HCT116 (cell line): ENCODE measurements around the gene ADARB1. TPM values are rescaled to one million over a fixed set of nuclear protein-coding genes. Genes with fewer than 3 reads are reported as not detected.

Experiments
- ATAC-seq: fragments of 200-7000 bp; cut with Tn5 transposase; 2 replicates; pipeline ENCODE4 v1.9.1; 2020; ENCODE audit warnings: mild to moderate bottlenecking, moderate library complexity
- BruUV-seq: library from RNA; stranded (reverse); fragments of 400-500 nt; replicated peaks from 2 replicates; lab custom pipeline; 2021; lab: Mats Ljungman, UMichigan
- CTCF ChIA-PET: fragments of 300-600 bp; sonication (Branson Sonifier 250); formaldehyde crosslinking; loops from one replicate; lab custom pipeline; 2021; ENCODE audit warnings: antibody characterized with exemption; lab: Charles Lee
- POLR2A ChIA-PET: fragments of 300-600, 350-600 bp; sonication (Branson Sonifier 250); formaldehyde crosslinking; loops from one replicate; lab custom pipeline; 2021; ENCODE audit warnings: antibody characterized with exemption; lab: Charles Lee
- RAD21 ChIA-PET, 2 experiments: fragments of 300-600 bp; sonication (Branson Sonifier 250); formaldehyde crosslinking; loops; one replicate each; lab custom pipeline; 2023; ENCODE audit warnings: low total read pairs in 2 of 2; ENCODE audit not compliant: uncharacterized antibody in 2 of 2, unreplicated experiment in 2 of 2, low non-redundant PET in 1 of 2; lab: Charles Lee
- DNase-seq: peaks from one replicate; pipeline ENCODE4 v3.0.0-alpha.2; 2010; ENCODE audit warnings: low read depth, low spot score
- H2AFZ ChIP-seq: fragments of 200-600 bp; shearing (Covaris generic), sonication (generic); 2 replicates; pipeline ENCODE4 v1.6.1; 2017; ENCODE audit warnings: low read depth, mixed run types, mixed read lengths, antibody characterized with exemption, low read length; ENCODE audit not compliant: poor library complexity, severe bottlenecking
- H3K27ac ChIP-seq: 2 replicates; pipeline ENCODE4 v1.5.1; 2012; ENCODE audit warnings: low read depth, low read length
- H3K27me3 ChIP-seq: fragments of 200-600 bp; sonication (generic); 2 replicates; pipeline ENCODE4 v1.6.1; 2016; ENCODE audit warnings: mixed run types, low read length, mixed read lengths; ENCODE audit not compliant: insufficient read depth
- H3K36me3 ChIP-seq, 2 experiments: fragments of 200-500 bp in 1 of 2; fragments of 200-600 bp in 1 of 2; sonication (Bioruptor generic) in 1 of 2; sonication (generic) in 1 of 2; 2 replicates each; pipeline versions ENCODE4 v1.5.1 to v1.6.1; 2014 to 2016; ENCODE audit warnings: low read length in 2 of 2, inconsistent platforms in 1 of 2, mixed read lengths in 1 of 2, mixed run types in 1 of 2; ENCODE audit not compliant: insufficient read depth in 2 of 2, control insufficient read depth in 1 of 2
- H3K4me1 ChIP-seq, 2 experiments: fragments of 200-600 bp in 1 of 2; sonication (generic) in 1 of 2; 2 replicates each; pipeline versions ENCODE4 v1.5.1 to v1.6.1; 2012 to 2017; ENCODE audit warnings: low read length in 2 of 2, inconsistent platforms in 1 of 2, mild to moderate bottlenecking in 1 of 2, mixed read lengths in 1 of 2, mixed run types in 1 of 2, moderate library complexity in 1 of 2; ENCODE audit not compliant: insufficient read depth in 2 of 2, control insufficient read depth in 1 of 2
- H3K4me2 ChIP-seq: fragments of 200-600 bp; sonication (generic); 2 replicates; pipeline ENCODE4 v1.6.1; 2017; ENCODE audit warnings: mixed run types, low read length, mixed read lengths
- H3K4me3 ChIP-seq, 2 experiments: fragments of 200-600 bp in 1 of 2; sonication (generic) in 1 of 2; replicated peaks in 1 of 2; 2 replicates each; pipeline ENCODE4 v1.5.1; 2011 to 2016; ENCODE audit warnings: low read length in 2 of 2, control low read depth in 1 of 2, low read depth in 1 of 2, mild to moderate bottlenecking in 1 of 2, mixed read lengths in 1 of 2, mixed run types in 1 of 2
- H3K79me2 ChIP-seq: fragments of 200-600 bp; sonication (generic); 2 replicates; pipeline ENCODE4 v1.6.1; 2017; ENCODE audit warnings: mild to moderate bottlenecking, mixed run types, low read length, moderate library complexity, mixed read lengths; ENCODE audit not compliant: insufficient read depth
- H3K9ac ChIP-seq: fragments of 200-600 bp; sonication (generic); 2 replicates; pipeline ENCODE4 v1.6.1; 2016; ENCODE audit warnings: low read length, mixed read lengths
- H3K9me2 ChIP-seq: fragments of 200-600 bp; sonication (generic), shearing (Covaris generic); 2 replicates; pipeline ENCODE4 v1.6.1; 2017; ENCODE audit warnings: mixed run types, mild to moderate bottlenecking, moderate library complexity; ENCODE audit not compliant: insufficient read depth
- H3K9me3 ChIP-seq, 2 experiments: fragments of 200-500 bp in 1 of 2; fragments of 200-600 bp in 1 of 2; sonication (Bioruptor generic) in 1 of 2; sonication (generic) in 1 of 2; 2 replicates each; pipeline ENCODE4 v1.6.1; 2014 to 2017; ENCODE audit warnings: low read length in 2 of 2, mixed read lengths in 2 of 2, inconsistent platforms in 1 of 2, low read depth in 1 of 2, mild to moderate bottlenecking in 1 of 2, mixed run types in 1 of 2, moderate library complexity in 1 of 2; ENCODE audit not compliant: control insufficient read depth in 1 of 2, insufficient read depth in 1 of 2
- H4K20me1 ChIP-seq: fragments of 200-600 bp; sonication (generic), shearing (Covaris generic); 2 replicates; pipeline ENCODE4 v1.6.1; 2017; ENCODE audit warnings: mixed run types, mild to moderate bottlenecking, moderate library complexity; ENCODE audit not compliant: insufficient read depth
- EGR1 ChIP-seq: IDR thresholded peaks from 2 replicates; pipeline ENCODE4 v1.6.1; 2012; ENCODE audit warnings: low read depth
- EZH2 ChIP-seq: fragments of 200-600 bp; sonication (generic); IDR thresholded peaks from 2 replicates; pipeline ENCODE4 v1.6.1; 2017; ENCODE audit warnings: antibody characterized with exemption, mixed run types
- FOSL1 ChIP-seq: IDR thresholded peaks from 2 replicates; pipeline ENCODE4 v1.6.1; 2012; ENCODE audit warnings: low read depth
- JUND ChIP-seq: IDR thresholded peaks from 2 replicates; pipeline ENCODE4 v1.6.1; 2012
- POLR2A ChIP-seq: IDR thresholded peaks from 2 replicates; pipeline ENCODE4 v1.7.0; 2011; ENCODE audit warnings: borderline replicate concordance; ENCODE audit not compliant: insufficient read depth, insufficient read length; ENCODE audit errors: extremely low read depth
- RAD21 ChIP-seq: IDR thresholded peaks from 2 replicates; pipeline ENCODE4 v1.6.1; 2012; ENCODE audit warnings: low read depth, mild to moderate bottlenecking
- SP1 ChIP-seq: IDR thresholded peaks from 2 replicates; pipeline ENCODE4 v1.6.1; 2012; ENCODE audit warnings: low read depth
- SRF ChIP-seq: IDR thresholded peaks from 2 replicates; pipeline ENCODE4 v1.6.1; 2012; ENCODE audit warnings: low read depth
- TCF7L2 ChIP-seq: IDR thresholded peaks from 2 replicates; pipeline ENCODE4 v1.7.0; 2011; ENCODE audit warnings: borderline replicate concordance, inconsistent platforms; ENCODE audit not compliant: insufficient read depth, insufficient read length; ENCODE audit errors: extremely low read depth
- YY1 ChIP-seq: IDR thresholded peaks from 2 replicates; pipeline ENCODE4 v1.6.1; 2011; ENCODE audit warnings: low read length, low read depth, moderate library complexity, mild to moderate bottlenecking; ENCODE audit not compliant: insufficient replicate concordance; ENCODE audit errors: extremely low read depth
- ZFX ChIP-seq: fragments of 450-650 bp; IDR thresholded peaks from 2 replicates; pipeline ENCODE4 v1.6.1; 2017
- ZNF274 ChIP-seq: fragments of 200-500 bp; sonication (Bioruptor generic); IDR thresholded peaks from 2 replicates; pipeline ENCODE4 v1.6.1; 2014; ENCODE audit warnings: mild to moderate bottlenecking, low read depth, low read length, inconsistent platforms
- intact Hi-C: fragments of 100-400 bp; cut with micrococcal nuclease; formaldehyde crosslinking; loops from 2 replicates; pipeline ENCODE4 v1.10.0; 2022
- total RNA-seq: library from RNA; stranded (reverse); gene quantifications from one replicate; pipeline ENCODE4 v1.2.1, GENCODE V29; 2021; ENCODE audit not compliant: unreplicated experiment
- TF ChIP-seq, protein P1 (sequence below): IDR thresholded peaks from 2 replicates; pipeline ENCODE4 v1.6.1; 2012
- TF ChIP-seq, protein P2 (sequence below), 3 experiments: fragments of 200-600 bp in 1 of 3; sonication (generic) in 1 of 3; IDR thresholded peaks in 2 of 3; conservative IDR thresholded peaks in 1 of 3; 2 replicates each; pipeline ENCODE4 v1.5.1; 2012 to 2017; ENCODE audit warnings: low read depth in 2 of 3, low read length in 2 of 3, antibody characterized with exemption in 1 of 3, borderline replicate concordance in 1 of 3, control low read depth in 1 of 3, mild to moderate bottlenecking in 1 of 3, mixed read lengths in 1 of 3, mixed run types in 1 of 3, moderate library complexity in 1 of 3; ENCODE audit not compliant: insufficient read depth in 1 of 3
- TF ChIP-seq, protein P3 (sequence below): IDR thresholded peaks from 2 replicates; pipeline ENCODE4 v1.6.1; 2012; ENCODE audit warnings: low read depth
- TF ChIP-seq, protein P4 (sequence below): IDR thresholded peaks from 2 replicates; pipeline ENCODE4 v1.6.1; 2011; ENCODE audit warnings: mild to moderate bottlenecking, low read length, moderate library complexity; ENCODE audit not compliant: insufficient replicate concordance; ENCODE audit errors: extremely low read depth

Gene ADARB1
- total RNA-seq, 1 experiment from 2014 or later: 13.5 TPM

DNA sequence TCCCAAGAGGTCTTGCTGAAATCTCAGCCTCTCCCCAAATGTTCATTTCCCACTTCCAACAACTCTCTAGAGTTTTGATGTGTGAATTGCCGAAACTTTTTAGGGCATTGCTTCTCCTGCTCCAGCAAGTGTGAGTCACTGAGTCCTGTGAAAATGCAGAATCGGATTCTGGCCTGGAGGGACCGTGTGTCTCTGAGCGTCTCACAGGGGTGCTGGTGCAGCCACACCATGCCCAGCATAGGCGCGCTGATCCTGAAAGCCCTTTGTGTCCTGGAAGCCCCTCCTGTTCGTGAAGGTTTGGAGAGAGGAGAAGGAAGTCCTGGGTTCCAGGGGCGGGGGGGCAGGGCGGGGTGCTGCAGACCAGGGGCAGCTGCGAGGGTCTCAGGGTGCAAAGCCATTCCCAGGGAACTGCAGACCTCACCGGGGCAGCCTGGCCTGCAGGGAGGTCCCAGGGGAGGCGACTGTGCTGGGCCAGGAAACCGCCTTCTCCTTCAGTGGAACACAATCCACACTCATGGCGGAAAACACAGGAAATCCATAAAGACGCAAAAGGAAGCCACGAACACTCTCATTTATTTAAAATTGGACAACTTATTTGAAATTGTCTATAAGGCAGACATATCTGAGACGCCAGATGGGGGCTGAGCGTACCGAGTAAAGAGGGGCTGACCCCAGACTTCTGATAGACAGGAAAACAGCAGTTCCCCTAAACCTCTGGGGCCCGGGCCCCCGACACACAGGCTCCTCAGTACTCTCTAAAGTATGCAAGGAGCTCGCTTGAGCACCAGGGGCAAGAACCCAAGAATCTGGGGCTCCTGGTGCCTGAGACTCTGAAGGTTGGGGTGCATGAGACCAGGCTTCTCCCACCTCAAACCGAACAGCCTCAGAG, 43.5 kb upstream of the ADARB1 start (continued):
- TF ChIP-seq, protein P1, sequence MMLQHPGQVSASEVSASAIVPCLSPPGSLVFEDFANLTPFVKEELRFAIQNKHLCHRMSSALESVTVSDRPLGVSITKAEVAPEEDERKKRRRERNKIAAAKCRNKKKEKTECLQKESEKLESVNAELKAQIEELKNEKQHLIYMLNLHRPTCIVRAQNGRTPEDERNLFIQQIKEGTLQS: no peak
- TF ChIP-seq EGR1: no peak
- TF ChIP-seq, all 23 proteins: peak for 0

DNA sequence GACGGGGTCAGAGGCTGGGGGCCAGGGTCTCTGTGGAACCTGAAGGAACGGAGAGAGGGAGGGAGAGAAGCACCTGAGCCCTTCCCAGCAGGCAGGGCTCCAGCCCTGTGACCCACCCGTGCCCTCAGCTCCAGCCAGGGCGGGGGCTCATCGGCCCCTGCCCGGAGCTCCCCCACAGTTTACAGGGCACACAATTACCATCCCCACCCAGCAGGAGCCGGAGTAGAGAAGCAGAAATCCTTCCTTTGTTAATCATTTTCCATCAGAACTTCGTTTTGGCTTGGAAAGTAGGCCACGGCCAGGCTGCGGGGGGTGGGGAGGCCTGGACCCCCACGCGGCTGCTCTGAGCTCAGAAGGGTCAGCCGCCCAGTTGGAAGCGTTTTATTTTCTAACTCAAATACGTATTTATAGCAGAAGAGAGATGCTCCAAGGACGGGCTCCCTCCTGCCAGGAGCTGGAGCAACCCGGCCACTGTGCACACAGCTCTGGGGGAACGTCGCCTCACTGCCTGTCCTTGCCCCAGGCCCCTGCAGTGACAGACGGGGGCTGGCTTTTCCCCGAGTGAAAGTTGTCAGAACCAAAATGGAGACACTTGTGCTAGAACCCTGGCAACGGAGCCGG, 42.7 kb upstream of the ADARB1 start:
- ChIA-PET RAD21 (no interaction called here), POLR2A (no interaction called here), CTCF (no interaction called here)
- no peaks in the 10 kb centered on the region for H3K4me1 ChIP-seq
- H4K20me1 ChIP-seq: no peaks in the 10 kb centered on the region
- H3K27ac ChIP-seq: no peak overlapping the region
- H3K4me3 ChIP-seq: no peak overlapping the region
- intact Hi-C loops: no loop called here
- no TSS peak for BruUV-seq
- H3K4me2 ChIP-seq: no peak overlapping the region
- no peaks in the 10 kb centered on the region for H3K9me2 ChIP-seq
- H3K9me3 ChIP-seq: peaks cover 3 to 4% of the 10 kb centered on the region in 2 experiments; a peak in 3 of 4 replicates
- no peak overlapping the region for H3K9ac ChIP-seq
- ATAC-seq (no peak), DNase-seq (no peak)
- H3K36me3 ChIP-seq: no peaks in the 10 kb centered on the region
- no peaks in the 10 kb centered on the region for H3K79me2 ChIP-seq
- no peaks in the 10 kb centered on the region for H3K27me3 ChIP-seq
- H2AFZ ChIP-seq: no peak overlapping the region
- TF ChIP-seq FOSL1 (no peak), ZFX (no peak), POLR2A (no peak), EZH2 (no peak), YY1 (no peak), SP1 (no peak), SRF (no peak), TCF7L2 (no peak), RAD21 (no peak), EGR1 (no peak), ZNF274 (no peak), JUND (no peak)
- TF ChIP-seq, protein P2, sequence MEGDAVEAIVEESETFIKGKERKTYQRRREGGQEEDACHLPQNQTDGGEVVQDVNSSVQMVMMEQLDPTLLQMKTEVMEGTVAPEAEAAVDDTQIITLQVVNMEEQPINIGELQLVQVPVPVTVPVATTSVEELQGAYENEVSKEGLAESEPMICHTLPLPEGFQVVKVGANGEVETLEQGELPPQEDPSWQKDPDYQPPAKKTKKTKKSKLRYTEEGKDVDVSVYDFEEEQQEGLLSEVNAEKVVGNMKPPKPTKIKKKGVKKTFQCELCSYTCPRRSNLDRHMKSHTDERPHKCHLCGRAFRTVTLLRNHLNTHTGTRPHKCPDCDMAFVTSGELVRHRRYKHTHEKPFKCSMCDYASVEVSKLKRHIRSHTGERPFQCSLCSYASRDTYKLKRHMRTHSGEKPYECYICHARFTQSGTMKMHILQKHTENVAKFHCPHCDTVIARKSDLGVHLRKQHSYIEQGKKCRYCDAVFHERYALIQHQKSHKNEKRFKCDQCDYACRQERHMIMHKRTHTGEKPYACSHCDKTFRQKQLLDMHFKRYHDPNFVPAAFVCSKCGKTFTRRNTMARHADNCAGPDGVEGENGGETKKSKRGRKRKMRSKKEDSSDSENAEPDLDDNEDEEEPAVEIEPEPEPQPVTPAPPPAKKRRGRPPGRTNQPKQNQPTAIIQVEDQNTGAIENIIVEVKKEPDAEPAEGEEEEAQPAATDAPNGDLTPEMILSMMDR (IDR thresholded peaks at IDR 0.05 in 2 of 3, conservative IDR thresholded peaks at IDR 0.05 in 1 of 3; ENCODE audit: borderline replicate concordance in 1 of 3, insufficient read depth in 1 of 3, low read depth in 2 of 3, low read length in 2 of 3): no peak
- TF ChIP-seq, protein P3, sequence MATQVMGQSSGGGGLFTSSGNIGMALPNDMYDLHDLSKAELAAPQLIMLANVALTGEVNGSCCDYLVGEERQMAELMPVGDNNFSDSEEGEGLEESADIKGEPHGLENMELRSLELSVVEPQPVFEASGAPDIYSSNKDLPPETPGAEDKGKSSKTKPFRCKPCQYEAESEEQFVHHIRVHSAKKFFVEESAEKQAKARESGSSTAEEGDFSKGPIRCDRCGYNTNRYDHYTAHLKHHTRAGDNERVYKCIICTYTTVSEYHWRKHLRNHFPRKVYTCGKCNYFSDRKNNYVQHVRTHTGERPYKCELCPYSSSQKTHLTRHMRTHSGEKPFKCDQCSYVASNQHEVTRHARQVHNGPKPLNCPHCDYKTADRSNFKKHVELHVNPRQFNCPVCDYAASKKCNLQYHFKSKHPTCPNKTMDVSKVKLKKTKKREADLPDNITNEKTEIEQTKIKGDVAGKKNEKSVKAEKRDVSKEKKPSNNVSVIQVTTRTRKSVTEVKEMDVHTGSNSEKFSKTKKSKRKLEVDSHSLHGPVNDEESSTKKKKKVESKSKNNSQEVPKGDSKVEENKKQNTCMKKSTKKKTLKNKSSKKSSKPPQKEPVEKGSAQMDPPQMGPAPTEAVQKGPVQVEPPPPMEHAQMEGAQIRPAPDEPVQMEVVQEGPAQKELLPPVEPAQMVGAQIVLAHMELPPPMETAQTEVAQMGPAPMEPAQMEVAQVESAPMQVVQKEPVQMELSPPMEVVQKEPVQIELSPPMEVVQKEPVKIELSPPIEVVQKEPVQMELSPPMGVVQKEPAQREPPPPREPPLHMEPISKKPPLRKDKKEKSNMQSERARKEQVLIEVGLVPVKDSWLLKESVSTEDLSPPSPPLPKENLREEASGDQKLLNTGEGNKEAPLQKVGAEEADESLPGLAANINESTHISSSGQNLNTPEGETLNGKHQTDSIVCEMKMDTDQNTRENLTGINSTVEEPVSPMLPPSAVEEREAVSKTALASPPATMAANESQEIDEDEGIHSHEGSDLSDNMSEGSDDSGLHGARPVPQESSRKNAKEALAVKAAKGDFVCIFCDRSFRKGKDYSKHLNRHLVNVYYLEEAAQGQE: no peak
- TF ChIP-seq, protein P4, sequence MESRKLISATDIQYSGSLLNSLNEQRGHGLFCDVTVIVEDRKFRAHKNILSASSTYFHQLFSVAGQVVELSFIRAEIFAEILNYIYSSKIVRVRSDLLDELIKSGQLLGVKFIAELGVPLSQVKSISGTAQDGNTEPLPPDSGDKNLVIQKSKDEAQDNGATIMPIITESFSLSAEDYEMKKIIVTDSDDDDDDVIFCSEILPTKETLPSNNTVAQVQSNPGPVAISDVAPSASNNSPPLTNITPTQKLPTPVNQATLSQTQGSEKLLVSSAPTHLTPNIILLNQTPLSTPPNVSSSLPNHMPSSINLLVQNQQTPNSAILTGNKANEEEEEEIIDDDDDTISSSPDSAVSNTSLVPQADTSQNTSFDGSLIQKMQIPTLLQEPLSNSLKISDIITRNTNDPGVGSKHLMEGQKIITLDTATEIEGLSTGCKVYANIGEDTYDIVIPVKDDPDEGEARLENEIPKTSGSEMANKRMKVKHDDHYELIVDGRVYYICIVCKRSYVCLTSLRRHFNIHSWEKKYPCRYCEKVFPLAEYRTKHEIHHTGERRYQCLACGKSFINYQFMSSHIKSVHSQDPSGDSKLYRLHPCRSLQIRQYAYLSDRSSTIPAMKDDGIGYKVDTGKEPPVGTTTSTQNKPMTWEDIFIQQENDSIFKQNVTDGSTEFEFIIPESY: no peak
